ENCODE results near the gene GPR141.

The GPR141 gene

DNA sequence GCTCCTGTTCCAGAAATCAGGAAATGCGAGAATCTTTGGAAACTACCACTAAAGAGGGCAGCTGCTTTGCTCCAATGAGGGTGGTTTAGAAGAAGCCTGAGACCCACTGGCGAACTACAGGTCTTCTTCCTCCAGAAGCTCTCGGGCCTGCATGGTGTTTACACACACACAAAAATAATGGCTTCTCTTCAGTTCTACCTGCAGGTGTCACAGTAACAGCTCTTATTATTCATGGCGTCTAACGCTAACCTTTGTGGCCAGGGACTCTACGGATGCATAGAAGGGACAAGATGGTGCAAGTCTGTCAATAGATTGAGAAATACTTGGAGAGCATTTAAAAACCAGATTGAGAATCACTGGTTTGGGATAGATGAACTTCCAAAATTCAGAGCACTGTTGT, 22.4 kb downstream of the GPR141 start:
- no peak for ATAC-seq
- TF ChIP-seq GLIS3 (CRISPR knock-in tag; IDR thresholded peaks at IDR 0.05) (no peak), TOX (CRISPR knock-in tag; IDR thresholded peaks at IDR 0.05; ENCODE audit: borderline replicate concordance) (no peak), SNAI2 (CRISPR knock-in tag; IDR thresholded peaks at IDR 0.05) (no peak), ARNTL (CRISPR knock-in tag; IDR thresholded peaks at IDR 0.05; ENCODE audit: borderline replicate concordance, low read depth) (no peak), ESRRG (CRISPR knock-in tag; IDR thresholded peaks at IDR 0.05) (no peak), RARB (CRISPR knock-in tag; IDR thresholded peaks at IDR 0.05) (no peak)
- TF ChIP-seq, protein P1, sequence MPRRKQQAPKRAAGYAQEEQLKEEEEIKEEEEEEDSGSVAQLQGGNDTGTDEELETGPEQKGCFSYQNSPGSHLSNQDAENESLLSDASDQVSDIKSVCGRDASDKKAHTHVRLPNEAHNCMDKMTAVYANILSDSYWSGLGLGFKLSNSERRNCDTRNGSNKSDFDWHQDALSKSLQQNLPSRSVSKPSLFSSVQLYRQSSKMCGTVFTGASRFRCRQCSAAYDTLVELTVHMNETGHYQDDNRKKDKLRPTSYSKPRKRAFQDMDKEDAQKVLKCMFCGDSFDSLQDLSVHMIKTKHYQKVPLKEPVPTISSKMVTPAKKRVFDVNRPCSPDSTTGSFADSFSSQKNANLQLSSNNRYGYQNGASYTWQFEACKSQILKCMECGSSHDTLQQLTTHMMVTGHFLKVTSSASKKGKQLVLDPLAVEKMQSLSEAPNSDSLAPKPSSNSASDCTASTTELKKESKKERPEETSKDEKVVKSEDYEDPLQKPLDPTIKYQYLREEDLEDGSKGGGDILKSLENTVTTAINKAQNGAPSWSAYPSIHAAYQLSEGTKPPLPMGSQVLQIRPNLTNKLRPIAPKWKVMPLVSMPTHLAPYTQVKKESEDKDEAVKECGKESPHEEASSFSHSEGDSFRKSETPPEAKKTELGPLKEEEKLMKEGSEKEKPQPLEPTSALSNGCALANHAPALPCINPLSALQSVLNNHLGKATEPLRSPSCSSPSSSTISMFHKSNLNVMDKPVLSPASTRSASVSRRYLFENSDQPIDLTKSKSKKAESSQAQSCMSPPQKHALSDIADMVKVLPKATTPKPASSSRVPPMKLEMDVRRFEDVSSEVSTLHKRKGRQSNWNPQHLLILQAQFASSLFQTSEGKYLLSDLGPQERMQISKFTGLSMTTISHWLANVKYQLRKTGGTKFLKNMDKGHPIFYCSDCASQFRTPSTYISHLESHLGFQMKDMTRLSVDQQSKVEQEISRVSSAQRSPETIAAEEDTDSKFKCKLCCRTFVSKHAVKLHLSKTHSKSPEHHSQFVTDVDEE (CRISPR knock-in tag; IDR thresholded peaks at IDR 0.05): no peak
- TF ChIP-seq, protein P2, sequence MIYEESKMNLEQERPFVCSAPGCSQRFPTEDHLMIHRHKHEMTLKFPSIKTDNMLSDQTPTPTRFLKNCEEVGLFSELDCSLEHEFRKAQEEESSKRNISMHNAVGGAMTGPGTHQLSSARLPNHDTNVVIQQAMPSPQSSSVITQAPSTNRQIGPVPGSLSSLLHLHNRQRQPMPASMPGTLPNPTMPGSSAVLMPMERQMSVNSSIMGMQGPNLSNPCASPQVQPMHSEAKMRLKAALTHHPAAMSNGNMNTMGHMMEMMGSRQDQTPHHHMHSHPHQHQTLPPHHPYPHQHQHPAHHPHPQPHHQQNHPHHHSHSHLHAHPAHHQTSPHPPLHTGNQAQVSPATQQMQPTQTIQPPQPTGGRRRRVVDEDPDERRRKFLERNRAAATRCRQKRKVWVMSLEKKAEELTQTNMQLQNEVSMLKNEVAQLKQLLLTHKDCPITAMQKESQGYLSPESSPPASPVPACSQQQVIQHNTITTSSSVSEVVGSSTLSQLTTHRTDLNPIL (CRISPR knock-in tag; IDR thresholded peaks at IDR 0.05; ENCODE audit: low read depth): no peak
- TF ChIP-seq, protein P3, sequence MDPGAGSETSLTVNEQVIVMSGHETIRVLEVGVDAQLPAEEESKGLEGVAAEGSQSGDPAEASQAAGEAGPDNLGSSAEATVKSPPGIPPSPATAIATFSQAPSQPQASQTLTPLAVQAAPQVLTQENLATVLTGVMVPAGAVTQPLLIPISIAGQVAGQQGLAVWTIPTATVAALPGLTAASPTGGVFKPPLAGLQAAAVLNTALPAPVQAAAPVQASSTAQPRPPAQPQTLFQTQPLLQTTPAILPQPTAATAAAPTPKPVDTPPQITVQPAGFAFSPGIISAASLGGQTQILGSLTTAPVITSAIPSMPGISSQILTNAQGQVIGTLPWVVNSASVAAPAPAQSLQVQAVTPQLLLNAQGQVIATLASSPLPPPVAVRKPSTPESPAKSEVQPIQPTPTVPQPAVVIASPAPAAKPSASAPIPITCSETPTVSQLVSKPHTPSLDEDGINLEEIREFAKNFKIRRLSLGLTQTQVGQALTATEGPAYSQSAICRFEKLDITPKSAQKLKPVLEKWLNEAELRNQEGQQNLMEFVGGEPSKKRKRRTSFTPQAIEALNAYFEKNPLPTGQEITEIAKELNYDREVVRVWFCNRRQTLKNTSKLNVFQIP (CRISPR knock-in tag; IDR thresholded peaks at IDR 0.05; ENCODE audit: borderline replicate concordance, low read depth): no peak
- TF ChIP-seq, protein P4, sequence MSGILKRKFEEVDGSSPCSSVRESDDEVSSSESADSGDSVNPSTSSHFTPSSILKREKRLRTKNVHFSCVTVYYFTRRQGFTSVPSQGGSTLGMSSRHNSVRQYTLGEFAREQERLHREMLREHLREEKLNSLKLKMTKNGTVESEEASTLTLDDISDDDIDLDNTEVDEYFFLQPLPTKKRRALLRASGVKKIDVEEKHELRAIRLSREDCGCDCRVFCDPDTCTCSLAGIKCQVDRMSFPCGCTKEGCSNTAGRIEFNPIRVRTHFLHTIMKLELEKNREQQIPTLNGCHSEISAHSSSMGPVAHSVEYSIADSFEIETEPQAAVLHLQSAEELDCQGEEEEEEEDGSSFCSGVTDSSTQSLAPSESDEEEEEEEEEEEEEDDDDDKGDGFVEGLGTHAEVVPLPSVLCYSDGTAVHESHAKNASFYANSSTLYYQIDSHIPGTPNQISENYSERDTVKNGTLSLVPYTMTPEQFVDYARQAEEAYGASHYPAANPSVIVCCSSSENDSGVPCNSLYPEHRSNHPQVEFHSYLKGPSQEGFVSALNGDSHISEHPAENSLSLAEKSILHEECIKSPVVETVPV (CRISPR knock-in tag; IDR thresholded peaks at IDR 0.05): no peak
- TF ChIP-seq, protein P5, sequence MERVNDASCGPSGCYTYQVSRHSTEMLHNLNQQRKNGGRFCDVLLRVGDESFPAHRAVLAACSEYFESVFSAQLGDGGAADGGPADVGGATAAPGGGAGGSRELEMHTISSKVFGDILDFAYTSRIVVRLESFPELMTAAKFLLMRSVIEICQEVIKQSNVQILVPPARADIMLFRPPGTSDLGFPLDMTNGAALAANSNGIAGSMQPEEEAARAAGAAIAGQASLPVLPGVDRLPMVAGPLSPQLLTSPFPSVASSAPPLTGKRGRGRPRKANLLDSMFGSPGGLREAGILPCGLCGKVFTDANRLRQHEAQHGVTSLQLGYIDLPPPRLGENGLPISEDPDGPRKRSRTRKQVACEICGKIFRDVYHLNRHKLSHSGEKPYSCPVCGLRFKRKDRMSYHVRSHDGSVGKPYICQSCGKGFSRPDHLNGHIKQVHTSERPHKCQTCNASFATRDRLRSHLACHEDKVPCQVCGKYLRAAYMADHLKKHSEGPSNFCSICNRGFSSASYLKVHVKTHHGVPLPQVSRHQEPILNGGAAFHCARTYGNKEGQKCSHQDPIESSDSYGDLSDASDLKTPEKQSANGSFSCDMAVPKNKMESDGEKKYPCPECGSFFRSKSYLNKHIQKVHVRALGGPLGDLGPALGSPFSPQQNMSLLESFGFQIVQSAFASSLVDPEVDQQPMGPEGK (CRISPR knock-in tag; IDR thresholded peaks at IDR 0.05; ENCODE audit: borderline replicate concordance): no peak

DNA sequence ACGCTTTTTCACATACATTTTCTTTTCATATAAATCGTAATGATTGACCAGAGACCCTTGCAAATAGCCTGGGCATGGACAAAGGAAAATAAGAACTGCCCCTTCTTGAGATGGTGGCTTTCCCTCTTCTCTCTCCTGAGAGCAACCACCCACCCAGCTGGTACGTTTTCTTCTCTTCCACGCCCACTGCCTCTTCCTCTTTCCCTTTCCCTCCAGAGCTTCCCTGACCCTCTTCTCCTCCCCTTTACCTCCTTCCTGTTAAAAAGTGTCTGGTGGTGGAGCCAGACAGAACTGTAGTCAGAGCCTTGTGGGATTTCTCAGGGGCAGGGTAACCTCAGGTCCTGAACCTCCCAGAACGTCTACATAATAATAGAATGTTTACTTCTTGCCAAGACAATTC, 23.2 kb downstream of the GPR141 start:
- no peak for TF ChIP-seq ZNF8 (CRISPR knock-in tag; IDR thresholded peaks at IDR 0.05)
- no peak for TF ChIP-seq GLIS3 (CRISPR knock-in tag; IDR thresholded peaks at IDR 0.05)
- TF ChIP-seq, protein P3 (CRISPR knock-in tag; IDR thresholded peaks at IDR 0.05; ENCODE audit: borderline replicate concordance, low read depth): no peak
- TF ChIP-seq, protein P1 (CRISPR knock-in tag; IDR thresholded peaks at IDR 0.05): no peak
- TF ChIP-seq ISL1 (CRISPR knock-in tag; IDR thresholded peaks at IDR 0.05): no peak
- TF ChIP-seq TCF4 (CRISPR knock-in tag; IDR thresholded peaks at IDR 0.05; ENCODE audit: borderline replicate concordance): no peak
- TF ChIP-seq RARB (CRISPR knock-in tag; IDR thresholded peaks at IDR 0.05): no peak
- TF ChIP-seq ZFP3 (CRISPR knock-in tag; IDR thresholded peaks at IDR 0.05): no peak
- no peak for TF ChIP-seq ARNTL (CRISPR knock-in tag; IDR thresholded peaks at IDR 0.05; ENCODE audit: borderline replicate concordance, low read depth)
- TF ChIP-seq ZNF70 (CRISPR knock-in tag; IDR thresholded peaks at IDR 0.05): no peak
- TF ChIP-seq, protein P5 (CRISPR knock-in tag; IDR thresholded peaks at IDR 0.05; ENCODE audit: borderline replicate concordance): no peak
- no peak for TF ChIP-seq ZFP30 (CRISPR knock-in tag; IDR thresholded peaks at IDR 0.05)
- TF ChIP-seq, protein P2 (CRISPR knock-in tag; IDR thresholded peaks at IDR 0.05; ENCODE audit: low read depth): no peak
- no peak for TF ChIP-seq OSR1 (CRISPR knock-in tag; IDR thresholded peaks at IDR 0.05)
- ATAC-seq: no peak
